Thyroid gland (tissue), 4 donors: ENCODE measurements around the gene SCFD2. TPM values are rescaled to one million over a fixed set of nuclear protein-coding genes. Genes with fewer than 3 reads are reported as not detected.
"Not testable (repeated sequence)": the region's sequence is repeated elsewhere in the genome, so short reads cannot be mapped to it uniquely, and the experiment has no call there.

Experiments
- DNase-seq, 2 donors: peaks; one replicate each; pipeline ENCODE4 v3.0.0-alpha.2; 2019
- H3K27ac ChIP-seq, 3 donors: fragments of 200-600 bp; sonication (generic); 1 replicate in 2 of 3; 2 replicates in 1 of 3; pipeline ENCODE4 v1.5.1; 2016 to 2019; ENCODE audit warnings: mild to moderate bottlenecking in 1 of 3, moderate library complexity in 1 of 3
- H3K27me3 ChIP-seq: fragments of 200-600 bp; sonication (generic); one replicate; pipeline ENCODE4 v1.5.1; 2019
- H3K36me3 ChIP-seq, 2 donors: fragments of 200-600 bp; sonication (generic); one replicate each; pipeline ENCODE4 v1.5.1; 2016 to 2019
- H3K4me1 ChIP-seq, 2 donors: fragments of 200-600 bp; sonication (generic); one replicate each; pipeline ENCODE4 v1.5.1; 2017 to 2019
- H3K4me3 ChIP-seq, 3 donors: fragments of 200-600 bp; sonication (generic); replicated peaks in 1 of 3; 1 replicate in 2 of 3; 2 replicates in 1 of 3; pipeline ENCODE4 v1.5.1; 2016; ENCODE audit warnings: mild to moderate bottlenecking in 1 of 3
- H3K9me3 ChIP-seq: fragments of 200-600 bp; sonication (generic); one replicate; pipeline ENCODE4 v1.5.1; 2017
- POLR2A ChIP-seq, 2 donors: fragments of 450-650 bp; IDR thresholded peaks; one replicate each; pipeline ENCODE4 v1.6.1; 2017; ENCODE audit warnings: antibody characterized with exemption in 2 of 2, mild to moderate bottlenecking in 2 of 2, moderate library complexity in 1 of 2
- WGBS, 2 donors: methylation state at CpG; one replicate each; pipeline ENCODE4 v1.1.5; 2017; 5-methylcytosine and 5-hydroxymethylcytosine counted together
- intact Hi-C: fragments of 100-400 bp; cut with DNase I; formaldehyde crosslinking; loops from one replicate; pipeline ENCODE4 v1.15.1; 2023
- total RNA-seq, 4 donors: library from RNA; depleted of rRNA; stranded (reverse); fragments of >200 nt; gene quantifications; one replicate each; pipeline ENCODE4 v1.2.3, GENCODE V29; 2016
- TF ChIP-seq, protein P1 (sequence below), 6 experiments: fragments of 200-600 bp in 3 of 6; fragments of 450-650 bp in 3 of 6; sonication (generic) in 3 of 6; IDR thresholded peaks; one replicate each; pipeline ENCODE4 v1.5.1; 2016 to 2019; ENCODE audit warnings: antibody characterized with exemption in 6 of 6, mild to moderate bottlenecking in 2 of 6, inconsistent platforms in 1 of 6, moderate library complexity in 1 of 6

SCFD2 gene
- total RNA-seq, 4 donors from 2014 or later, result 10.3 to 32.9 (median 28.2) TPM

DNA sequence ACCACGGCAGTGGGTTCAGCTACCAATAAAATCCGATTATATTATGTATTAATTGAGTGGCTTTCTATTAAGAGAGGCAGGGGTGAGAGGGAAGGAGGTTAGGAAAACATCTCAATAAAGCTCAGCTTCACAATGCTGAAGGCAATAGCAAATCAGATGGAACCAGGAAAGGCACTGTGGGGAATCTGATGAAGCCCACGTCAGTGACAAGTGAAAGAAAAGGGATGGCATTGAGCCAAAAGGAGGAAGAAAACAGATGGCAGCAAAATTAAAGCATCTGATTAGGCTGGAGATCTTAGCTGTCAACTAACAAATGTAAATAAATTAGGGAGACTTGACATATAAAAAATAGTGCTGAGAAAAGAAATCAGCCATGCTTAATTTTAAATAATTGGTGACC, 322.8 kb downstream of the SCFD2 start:
- Histone ChIP-seq H3K27ac (no peak overlapping the region), H3K4me1 (peaks cover 0 to 7% of the 10 kb centered on the region in 2 donors), H3K27me3 (no peaks in the 10 kb centered on the region), H3K9me3 (no peaks in the 10 kb centered on the region), H3K4me3 (no peak overlapping the region), H3K36me3 (no peaks in the 10 kb centered on the region)
- TF ChIP-seq, protein P1, sequence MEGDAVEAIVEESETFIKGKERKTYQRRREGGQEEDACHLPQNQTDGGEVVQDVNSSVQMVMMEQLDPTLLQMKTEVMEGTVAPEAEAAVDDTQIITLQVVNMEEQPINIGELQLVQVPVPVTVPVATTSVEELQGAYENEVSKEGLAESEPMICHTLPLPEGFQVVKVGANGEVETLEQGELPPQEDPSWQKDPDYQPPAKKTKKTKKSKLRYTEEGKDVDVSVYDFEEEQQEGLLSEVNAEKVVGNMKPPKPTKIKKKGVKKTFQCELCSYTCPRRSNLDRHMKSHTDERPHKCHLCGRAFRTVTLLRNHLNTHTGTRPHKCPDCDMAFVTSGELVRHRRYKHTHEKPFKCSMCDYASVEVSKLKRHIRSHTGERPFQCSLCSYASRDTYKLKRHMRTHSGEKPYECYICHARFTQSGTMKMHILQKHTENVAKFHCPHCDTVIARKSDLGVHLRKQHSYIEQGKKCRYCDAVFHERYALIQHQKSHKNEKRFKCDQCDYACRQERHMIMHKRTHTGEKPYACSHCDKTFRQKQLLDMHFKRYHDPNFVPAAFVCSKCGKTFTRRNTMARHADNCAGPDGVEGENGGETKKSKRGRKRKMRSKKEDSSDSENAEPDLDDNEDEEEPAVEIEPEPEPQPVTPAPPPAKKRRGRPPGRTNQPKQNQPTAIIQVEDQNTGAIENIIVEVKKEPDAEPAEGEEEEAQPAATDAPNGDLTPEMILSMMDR (IDR thresholded peaks at IDR 0.05), result no peak
- TF ChIP-seq POLR2A (IDR thresholded peaks at IDR 0.05), result no peak
- no peak for DNase-seq
- intact Hi-C loops, result no loop called here
- 81 to 83% methylated on average over 3 of the region's 3 CpGs for WGBS, 2 donors

- no peak for DNase-seq
- WGBS, 2 donors, result 82 to 83% methylated on average over 2 of the region's 2 CpGs
- Histone ChIP-seq H3K36me3 (no peaks in the 10 kb centered on the region), H3K27me3 (no peaks in the 10 kb centered on the region), H3K9me3 (no peaks in the 10 kb centered on the region), H3K27ac (no peak overlapping the region), H3K4me1 (peaks cover 0 to 8% of the 10 kb centered on the region in 2 donors), H3K4me3 (no peak overlapping the region)
- TF ChIP-seq, protein P1 (IDR thresholded peaks at IDR 0.05), result no peak
- no peak for TF ChIP-seq POLR2A (IDR thresholded peaks at IDR 0.05)
- intact Hi-C loops, result no loop called here
These were observed 325.0 kb downstream of the SCFD2 start for GRCh38 chr4:53040851-53041250.

GRCh38 chr4:53040459-53040815, 325.4 kb downstream of the SCFD2 start:
- Histone ChIP-seq H3K27ac (no peak overlapping the region), H3K36me3 (no peaks in the 10 kb centered on the region), H3K4me3 (no peak overlapping the region), H3K9me3 (no peaks in the 10 kb centered on the region), H3K4me1 (peaks cover 0 to 8% of the 10 kb centered on the region in 2 donors), H3K27me3 (no peaks in the 10 kb centered on the region)
- WGBS, 2 donors, result 97 to 98% methylated on average over 2 of the region's 2 CpGs
- intact Hi-C loops, result no loop called here
- DNase-seq, result no peak
- no peak for TF ChIP-seq POLR2A (IDR thresholded peaks at IDR 0.05)
- TF ChIP-seq, protein P1 (IDR thresholded peaks at IDR 0.05), result no peak

DNA sequence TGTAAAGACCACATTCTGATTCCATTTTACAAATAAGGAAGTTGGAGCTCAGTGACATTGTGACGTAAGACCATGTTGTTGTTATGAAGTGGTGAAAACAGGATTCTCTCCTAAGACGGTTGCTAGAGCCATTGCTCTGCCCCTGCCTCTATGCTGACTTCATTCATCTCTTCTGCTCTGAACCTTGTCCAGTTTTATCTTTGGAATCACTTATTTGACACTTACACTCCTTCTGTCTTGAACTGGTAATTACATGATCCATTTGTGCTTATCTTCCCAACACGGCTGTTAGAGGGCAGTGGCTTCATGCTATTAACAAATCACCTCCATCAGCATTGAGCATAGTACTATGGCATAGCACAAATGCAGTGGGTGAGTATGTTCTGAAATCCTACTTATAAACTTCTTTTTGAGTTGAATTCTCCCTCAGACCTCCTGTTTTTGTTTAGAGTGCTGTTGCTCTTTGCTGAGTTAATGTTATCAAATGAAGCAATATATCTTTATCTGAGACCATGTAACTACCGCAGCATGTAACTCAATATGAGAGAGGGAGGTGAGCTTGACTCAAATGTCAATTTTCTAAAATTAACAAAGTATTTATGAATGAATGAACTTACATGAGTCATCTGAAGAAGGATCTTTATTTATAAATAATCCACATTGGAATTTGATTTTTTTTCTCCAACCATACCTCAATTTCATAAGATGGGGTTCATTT, 326.0 kb downstream of the SCFD2 start:
- no peak for DNase-seq
- TF ChIP-seq POLR2A (IDR thresholded peaks at IDR 0.05), result no peak
- TF ChIP-seq, protein P1 (IDR thresholded peaks at IDR 0.05), result no peak
- Histone ChIP-seq H3K4me1 (peaks cover 0 to 8% of the 10 kb centered on the region in 2 donors), H3K36me3 (no peaks in the 10 kb centered on the region), H3K27me3 (no peaks in the 10 kb centered on the region), H3K27ac (no peak overlapping the region), H3K9me3 (no peaks in the 10 kb centered on the region), H3K4me3 (no peak overlapping the region)
- intact Hi-C loops, result no loop called here
- WGBS, 2 donors, result 92 to 96% methylated on average over 4 of the region's 4 CpGs

GRCh38 chr4:53037892-53038291, 328.0 kb downstream of the SCFD2 start:
- H3K36me3 ChIP-seq, result no peaks in the 10 kb centered on the region
- no peak for DNase-seq
- H3K9me3 ChIP-seq, result no peaks in the 10 kb centered on the region
- H3K27ac ChIP-seq, result no peak overlapping the region
- no peak overlapping the region for H3K4me3 ChIP-seq
- WGBS, 2 donors, result 73 to 78% methylated on average over 1 of the region's 1 CpG
- no peaks in the 10 kb centered on the region for H3K27me3 ChIP-seq
- intact Hi-C loops, result no loop called here
- TF ChIP-seq POLR2A (IDR thresholded peaks at IDR 0.05), result no peak
- TF ChIP-seq, protein P1 (IDR thresholded peaks at IDR 0.05), result no peak
- peaks cover 0 to 8% of the 10 kb centered on the region in 2 donors for H3K4me1 ChIP-seq

DNA sequence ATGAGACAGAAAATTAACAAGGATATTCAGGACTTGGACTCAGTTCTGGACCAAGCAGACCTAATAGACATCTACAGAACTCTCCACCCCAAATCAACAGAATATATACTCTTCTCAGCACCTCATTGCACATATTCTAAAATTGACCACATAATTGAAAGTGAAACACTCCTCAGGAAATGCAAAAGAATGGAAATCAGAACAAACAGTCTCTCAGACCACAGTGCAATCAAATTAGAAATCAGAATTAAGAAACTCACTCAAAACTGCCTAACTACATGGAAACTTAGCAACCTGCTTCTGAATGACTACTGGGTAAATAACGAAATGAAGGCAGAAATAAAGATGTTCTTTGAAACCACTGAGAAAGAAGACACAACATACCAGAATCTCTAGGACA, 333.0 kb downstream of the SCFD2 start:
- DNase-seq, H3K36me3 ChIP-seq, H3K27ac ChIP-seq, H3K9me3 ChIP-seq, H3K27me3 ChIP-seq, intact Hi-C loops, H3K4me3 ChIP-seq, H3K4me1 ChIP-seq: not testable (repeated sequence)
- 73 to 89% methylated on average over 1 of the region's 1 CpG for WGBS, 2 donors
